Left ventricle myocardium inferior (tissue), 1 donor: ENCODE measurements around the gene RAD23A. TPM values are rescaled to one million over a fixed set of nuclear protein-coding genes. Genes with fewer than 3 reads are reported as not detected.

ENCODE experiments used
- DNase-seq: peaks from one replicate; pipeline ENCODE4 v3.0.0-alpha.2; 2020
- H3K27ac ChIP-seq: fragments of 200-600 bp; replicated peaks from 2 replicates; pipeline ENCODE4 v1.8.0; 2021
- H3K27me3 ChIP-seq: fragments of 200-600 bp; 2 replicates; pipeline ENCODE4 v1.8.0; 2021; ENCODE audit warnings: low read depth
- H3K36me3 ChIP-seq: fragments of 200-600 bp; 2 replicates; pipeline ENCODE4 v1.8.0; 2021
- H3K4me1 ChIP-seq: fragments of 200-600 bp; 2 replicates; pipeline ENCODE4 v1.8.0; 2021
- H3K4me3 ChIP-seq: fragments of 200-600 bp; 2 replicates; pipeline ENCODE4 v1.8.0; 2021; ENCODE audit warnings: mild to moderate bottlenecking, moderate library complexity
- H3K9me3 ChIP-seq: fragments of 200-600 bp; replicated peaks from 2 replicates; pipeline ENCODE4 v1.8.0; 2021
- CTCF ChIP-seq: fragments of 200-600 bp; IDR thresholded peaks from 2 replicates; pipeline ENCODE4 v1.8.0; 2021; ENCODE audit warnings: antibody characterized with exemption, mild to moderate bottlenecking, borderline replicate concordance
- intact Hi-C: fragments of 100-400 bp; cut with micrococcal nuclease; formaldehyde crosslinking; loops from one replicate; pipeline ENCODE4 v1.11.0; 2022
- total RNA-seq: library from RNA; stranded (reverse); fragmentation: NEBNext Ultra II Directional; extraction: Animal tissue kit (Norgen Biotek cat#: 25700); gene quantifications from one replicate; pipeline ENCODE4 v1.2.1, GENCODE V29; 2021
- donor health status: DM: no; HTN: yes; CAD: no; lungs with severe emphysema.

Gene RAD23A
- total RNA-seq, 1 donor from 2014 or later, result 150 TPM

GRCh38 chr19:12987781-12988180 lies 42.1 kb downstream of the RAD23A start:
- Histone ChIP-seq H3K27ac (no peak overlapping the region), H3K4me3 (no peak overlapping the region), H3K27me3 (no peaks in the 10 kb centered on the region), H3K36me3 (no peaks in the 10 kb centered on the region), H3K9me3 (no peaks in the 10 kb centered on the region), H3K4me1 (peaks cover 23% of the 10 kb centered on the region)
- intact Hi-C loops, result no loop called here
- DNase-seq, result no peak
- no peak for TF ChIP-seq CTCF

- no peaks in the 10 kb centered on the region for H3K27me3 ChIP-seq
- peaks cover 10% of the 10 kb centered on the region for H3K4me1 ChIP-seq
- no peak for DNase-seq
- no peaks in the 10 kb centered on the region for H3K36me3 ChIP-seq
- TF ChIP-seq CTCF, result no peak
- H3K9me3 ChIP-seq, result no peaks in the 10 kb centered on the region
- no peak overlapping the region for H3K4me3 ChIP-seq
- H3K27ac ChIP-seq, result no peak overlapping the region
- intact Hi-C loops, result loop anchor here (10.0 kb wide), 1 partner anchor 74 kb away; no protein-coding TSS in a partner anchor
Measured at GRCh38 chr19:12990431-12990830, 44.8 kb downstream of the RAD23A start.

GRCh38 chr19:12990853-12991252 lies 45.2 kb downstream of the RAD23A start:
- no peak for TF ChIP-seq CTCF
- H3K4me1 ChIP-seq, result peaks cover 6% of the 10 kb centered on the region

GRCh38 chr19:12991296-12991695 lies 45.6 kb downstream of the RAD23A start:
- Histone ChIP-seq H3K9me3 (no peaks in the 10 kb centered on the region), H3K4me3 (no peak overlapping the region), H3K4me1 (peaks cover 9% of the 10 kb centered on the region), H3K36me3 (no peaks in the 10 kb centered on the region), H3K27ac (no peak overlapping the region), H3K27me3 (no peaks in the 10 kb centered on the region)
- intact Hi-C loops, result loop anchor here (10.0 kb wide), 1 partner anchor 74 kb away; no protein-coding TSS in a partner anchor
- no peak for TF ChIP-seq CTCF
- DNase-seq, result no peak

More at GRCh38 chr19:12990853-12991252, 45.2 kb downstream of the RAD23A start:
- no peaks in the 10 kb centered on the region for H3K9me3 ChIP-seq
- no peaks in the 10 kb centered on the region for H3K36me3 ChIP-seq
- intact Hi-C loops, result loop anchor here (10.0 kb wide), 1 partner anchor 74 kb away; no protein-coding TSS in a partner anchor
- no peak overlapping the region for H3K27ac ChIP-seq
- no peaks in the 10 kb centered on the region for H3K27me3 ChIP-seq
- DNase-seq, result no peak
- no peak overlapping the region for H3K4me3 ChIP-seq

GRCh38 chr19:12992729-12993128 lies 47.1 kb downstream of the RAD23A start:
- no peak overlapping the region for H3K27ac ChIP-seq
- H3K4me1 ChIP-seq, result peaks cover 24% of the 10 kb centered on the region
- no peaks in the 10 kb centered on the region for H3K9me3 ChIP-seq
- H3K27me3 ChIP-seq, result no peaks in the 10 kb centered on the region
- TF ChIP-seq CTCF, result no peak
- no peaks in the 10 kb centered on the region for H3K36me3 ChIP-seq
- H3K4me3 ChIP-seq, result no peak overlapping the region
- DNase-seq, result no peak
- intact Hi-C loops, result loop anchor here (10.0 kb wide), 1 partner anchor 72 kb away; no protein-coding TSS in a partner anchor
